ENCODE measurements around the gene GNLY. TPM values are rescaled to one million over a fixed set of nuclear protein-coding genes. Genes with fewer than 3 reads are reported as not detected.

Gene GNLY
- total RNA-seq, 1 donor from 2014 or later: 0.65 TPM

DNA sequence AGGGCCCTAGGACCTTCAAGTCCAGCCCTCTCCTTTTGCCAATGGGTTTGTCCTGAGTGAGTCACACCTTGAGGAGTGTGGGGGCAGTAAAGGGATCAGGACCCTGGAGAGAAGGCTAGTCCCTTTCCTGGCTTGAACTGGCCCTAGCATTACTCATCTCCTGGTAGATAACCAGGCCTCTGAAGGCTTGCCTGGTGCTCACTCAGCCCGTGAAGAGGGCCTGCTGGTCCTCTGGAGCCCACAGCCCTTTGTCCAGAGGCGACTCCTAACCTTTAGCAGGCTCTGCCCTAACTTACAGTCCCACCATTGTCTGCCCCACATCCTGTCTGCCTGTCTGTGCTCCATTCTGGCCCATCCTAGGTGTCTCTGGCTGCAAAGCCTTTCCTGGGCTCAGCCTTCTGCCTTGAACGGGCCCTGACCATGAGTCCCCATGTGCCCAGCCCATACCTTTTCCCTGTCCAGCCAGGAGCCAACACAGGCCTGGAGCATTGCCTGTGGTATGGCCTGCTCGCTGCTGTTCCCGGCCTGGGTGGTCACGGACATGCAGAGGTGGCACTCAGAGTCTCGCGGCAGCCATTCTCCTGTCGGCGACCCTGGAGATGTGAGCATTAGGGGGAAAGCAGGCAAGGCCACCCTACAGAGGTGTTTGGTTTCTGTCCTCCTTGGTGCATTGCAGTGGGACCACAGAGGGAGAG lies 31.1 kb upstream of the GNLY start:
- H3K36me3 ChIP-seq: no peaks in the 10 kb centered on the region
- DNase-seq (ENCODE audit: low spot score): no peak
- no peak for TF ChIP-seq EZH2 (IDR thresholded peaks at IDR 0.05)
- no peak for TF ChIP-seq EZH2phosphoT487 (IDR thresholded peaks at IDR 0.05)
- TF ChIP-seq, protein P1, sequence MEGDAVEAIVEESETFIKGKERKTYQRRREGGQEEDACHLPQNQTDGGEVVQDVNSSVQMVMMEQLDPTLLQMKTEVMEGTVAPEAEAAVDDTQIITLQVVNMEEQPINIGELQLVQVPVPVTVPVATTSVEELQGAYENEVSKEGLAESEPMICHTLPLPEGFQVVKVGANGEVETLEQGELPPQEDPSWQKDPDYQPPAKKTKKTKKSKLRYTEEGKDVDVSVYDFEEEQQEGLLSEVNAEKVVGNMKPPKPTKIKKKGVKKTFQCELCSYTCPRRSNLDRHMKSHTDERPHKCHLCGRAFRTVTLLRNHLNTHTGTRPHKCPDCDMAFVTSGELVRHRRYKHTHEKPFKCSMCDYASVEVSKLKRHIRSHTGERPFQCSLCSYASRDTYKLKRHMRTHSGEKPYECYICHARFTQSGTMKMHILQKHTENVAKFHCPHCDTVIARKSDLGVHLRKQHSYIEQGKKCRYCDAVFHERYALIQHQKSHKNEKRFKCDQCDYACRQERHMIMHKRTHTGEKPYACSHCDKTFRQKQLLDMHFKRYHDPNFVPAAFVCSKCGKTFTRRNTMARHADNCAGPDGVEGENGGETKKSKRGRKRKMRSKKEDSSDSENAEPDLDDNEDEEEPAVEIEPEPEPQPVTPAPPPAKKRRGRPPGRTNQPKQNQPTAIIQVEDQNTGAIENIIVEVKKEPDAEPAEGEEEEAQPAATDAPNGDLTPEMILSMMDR (IDR thresholded peaks at IDR 0.05): no peak
- H3K27me3 ChIP-seq: no peaks in the 10 kb centered on the region
- H3K27ac ChIP-seq: no peak overlapping the region
- no peak overlapping the region for H3K4me3 ChIP-seq
- no peak overlapping the region for H2AFZ ChIP-seq (replicated peaks)
- H3K4me2 ChIP-seq: no peak overlapping the region
- no peaks in the 10 kb centered on the region for H3K4me1 ChIP-seq
- Mint-ChIP-seq H3K4me1 (no peaks in the 10 kb centered on the region), H3K27ac (peak overlapping the region; percentile 63), H3K9me3 (no peaks in the 10 kb centered on the region), H3K27me3 (ENCODE audit: insufficient read depth, low read depth) (peaks cover 10% of the 10 kb centered on the region), H3K36me3 (peaks cover 4% of the 10 kb centered on the region), H3K4me3 (no peak overlapping the region)
- no peaks in the 10 kb centered on the region for H4K20me1 ChIP-seq (ENCODE audit: low read depth)
- no peaks in the 10 kb centered on the region for H3K79me2 ChIP-seq (ENCODE audit: low read depth)
- no peaks in the 10 kb centered on the region for H3F3A ChIP-seq (ENCODE audit: low read depth)
- H3K9me3 ChIP-seq (ENCODE audit: low read depth): no peaks in the 10 kb centered on the region
- H3K9ac ChIP-seq: no peak overlapping the region

DNA sequence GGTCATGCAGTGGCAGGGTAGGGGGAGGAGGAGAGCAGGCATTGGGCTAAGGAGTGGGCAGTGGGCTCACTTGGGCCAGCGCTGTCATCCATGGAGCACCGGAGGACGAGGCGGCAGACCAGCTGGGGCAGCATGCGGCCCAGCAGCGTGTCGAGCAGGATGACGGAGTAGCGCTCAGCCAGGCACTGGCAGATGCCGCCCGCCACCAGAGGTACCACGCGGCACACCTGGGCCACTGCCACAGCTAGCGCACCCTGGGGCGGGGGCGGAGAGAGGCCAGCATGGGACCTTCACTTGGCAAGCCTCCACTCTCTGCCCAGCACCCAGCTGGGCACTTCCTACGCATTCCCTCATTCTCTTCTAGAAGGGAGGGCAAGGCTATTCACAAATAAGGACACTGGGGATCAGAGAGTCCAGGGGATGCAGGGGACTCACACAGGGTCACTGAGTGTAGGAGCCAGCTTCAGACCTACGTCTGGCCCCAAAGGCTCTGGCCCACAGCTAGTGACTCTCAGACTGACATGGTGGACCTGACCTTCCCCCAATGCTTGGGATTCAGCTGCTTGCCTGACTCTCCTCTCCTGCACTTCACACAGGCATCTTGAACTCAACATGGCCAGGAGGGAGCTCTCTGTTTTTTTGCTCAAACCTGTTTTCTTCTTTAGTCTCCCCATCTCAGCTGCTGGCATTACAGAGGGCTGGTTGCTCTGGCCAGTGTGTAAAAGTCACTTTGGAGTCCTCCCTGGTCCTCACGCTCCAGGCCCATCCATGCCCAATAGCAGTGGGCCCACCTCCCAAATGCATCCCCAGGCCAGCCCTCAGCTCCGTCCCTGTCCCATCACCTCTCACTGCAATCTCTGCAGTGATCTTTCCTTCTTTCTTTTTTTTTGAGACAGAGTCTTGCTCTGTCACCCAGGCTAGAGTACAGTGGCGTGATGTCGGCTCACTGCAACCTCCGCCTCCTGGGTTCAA lies 30.3 kb upstream of the GNLY start:
- no peaks in the 10 kb centered on the region for H3K9me3 ChIP-seq (ENCODE audit: low read depth)
- DNase-seq (ENCODE audit: low spot score): no peak
- Mint-ChIP-seq H3K4me1 (peaks cover 5% of the 10 kb centered on the region), H3K27ac (peak overlapping the region; percentile 63), H3K9me3 (no peaks in the 10 kb centered on the region), H3K27me3 (ENCODE audit: insufficient read depth, low read depth) (peaks cover 10% of the 10 kb centered on the region), H3K36me3 (peaks cover 2% of the 10 kb centered on the region), H3K4me3 (no peak overlapping the region)
- H2AFZ ChIP-seq (replicated peaks): no peak overlapping the region
- H3K27me3 ChIP-seq: no peaks in the 10 kb centered on the region
- no peaks in the 10 kb centered on the region for H3K4me1 ChIP-seq
- no peak overlapping the region for H3K27ac ChIP-seq
- H3K36me3 ChIP-seq: no peaks in the 10 kb centered on the region
- TF ChIP-seq EZH2 (IDR thresholded peaks at IDR 0.05) (no peak), EZH2phosphoT487 (IDR thresholded peaks at IDR 0.05) (no peak)
- TF ChIP-seq, protein P1 (IDR thresholded peaks at IDR 0.05): no peak
- no peak overlapping the region for H3K9ac ChIP-seq
- H3K4me2 ChIP-seq: no peak overlapping the region
- H4K20me1 ChIP-seq (ENCODE audit: low read depth): no peaks in the 10 kb centered on the region
- H3K79me2 ChIP-seq (ENCODE audit: low read depth): no peaks in the 10 kb centered on the region
- no peak overlapping the region for H3K4me3 ChIP-seq
- no peaks in the 10 kb centered on the region for H3F3A ChIP-seq (ENCODE audit: low read depth)

DNA sequence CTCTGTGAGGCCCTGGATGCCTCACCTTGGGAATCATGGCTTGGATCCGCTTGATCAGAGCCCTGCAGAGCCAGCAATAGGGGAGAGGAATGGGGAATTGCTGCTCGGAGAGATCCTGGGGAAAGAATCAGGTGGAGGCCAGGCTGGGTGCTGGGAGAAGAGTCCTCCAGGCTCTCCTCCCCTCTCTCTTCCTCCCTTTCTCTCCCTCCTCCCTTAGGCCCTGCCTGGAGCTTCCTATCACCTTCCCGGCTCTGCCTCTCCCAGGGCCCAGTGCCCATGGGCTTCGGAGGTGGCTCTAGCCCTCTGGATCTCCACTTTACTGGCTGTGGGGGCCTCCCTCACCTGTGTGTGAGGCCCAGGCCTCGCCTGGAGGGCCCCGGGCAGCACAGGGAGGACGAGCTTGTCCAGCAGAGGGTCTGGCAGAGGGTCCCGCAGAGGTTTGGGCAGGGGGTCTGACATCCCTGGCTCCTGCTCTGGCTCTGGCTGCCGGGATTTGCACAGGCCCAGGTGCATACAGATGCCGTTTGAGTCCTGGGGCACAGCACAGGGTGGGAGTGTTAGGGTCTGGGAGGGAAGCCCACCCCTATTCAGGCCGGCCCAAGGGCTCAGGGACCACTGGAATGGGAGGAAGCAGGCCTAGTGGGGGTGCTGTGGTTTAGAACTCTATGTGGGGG lies 28.8 kb upstream of the GNLY start:
- Mint-ChIP-seq H3K36me3 (no peaks in the 10 kb centered on the region), H3K27me3 (ENCODE audit: insufficient read depth, low read depth) (peaks cover 10% of the 10 kb centered on the region), H3K9me3 (no peaks in the 10 kb centered on the region), H3K4me3 (no peak overlapping the region), H3K4me1 (peaks cover 6% of the 10 kb centered on the region), H3K27ac (peak overlapping the region; percentile 96)
- H3K4me3 ChIP-seq: no peak overlapping the region
- no peak for DNase-seq (ENCODE audit: low spot score)
- no peaks in the 10 kb centered on the region for H3F3A ChIP-seq (ENCODE audit: low read depth)
- no peaks in the 10 kb centered on the region for H3K36me3 ChIP-seq
- no peaks in the 10 kb centered on the region for H3K4me1 ChIP-seq
- no peaks in the 10 kb centered on the region for H4K20me1 ChIP-seq (ENCODE audit: low read depth)
- H3K9ac ChIP-seq: no peak overlapping the region
- TF ChIP-seq EZH2phosphoT487 (IDR thresholded peaks at IDR 0.05) (no peak), EZH2 (IDR thresholded peaks at IDR 0.05) (no peak)
- TF ChIP-seq, protein P1 (IDR thresholded peaks at IDR 0.05): no peak
- no peaks in the 10 kb centered on the region for H3K27me3 ChIP-seq
- H3K79me2 ChIP-seq (ENCODE audit: low read depth): no peaks in the 10 kb centered on the region
- no peak overlapping the region for H2AFZ ChIP-seq (replicated peaks)
- no peaks in the 10 kb centered on the region for H3K9me3 ChIP-seq (ENCODE audit: low read depth)
- H3K4me2 ChIP-seq: no peak overlapping the region
- no peak overlapping the region for H3K27ac ChIP-seq
